HepG2 (cell line): ENCODE results near the gene CARMIL1. TPM values are rescaled to one million over a fixed set of nuclear protein-coding genes. Genes with fewer than 3 reads are reported as not detected.

Source experiments
- ATAC-seq: fragments of 200-7000 bp; cut with Tn5 transposase; 3 replicates; pipeline ENCODE4 v1.9.1; 2020; ENCODE audit warnings: mild to moderate bottlenecking, moderate library complexity
- BruUV-seq: library from RNA; stranded (reverse); fragments of 400-500 nt; replicated peaks from 2 replicates; lab custom pipeline; 2021; lab: Mats Ljungman, UMichigan
- CTCF ChIA-PET: fragments of 300-600 bp; formaldehyde crosslinking; extraction: SDS; loops from one replicate; lab custom pipeline; 2021; ENCODE audit warnings: low total read pairs, inconsistent platforms, low intra/inter-chr PET ratio; lab: Yijun Ruan, JAX
- POLR2A ChIA-PET: fragments of 350-600 bp; sonication (Branson Sonifier 250); formaldehyde crosslinking; loops from one replicate; lab custom pipeline; 2020; ENCODE audit warnings: antibody characterized with exemption, inconsistent platforms; lab: Yijun Ruan, JAX
- DNase-seq: peaks from one replicate; pipeline ENCODE4 v3.0.0-alpha.2; 2015; ENCODE audit warnings: low spot score
- FAIRE-seq: peaks from 3 replicates; lab custom pipeline; 2011; peaks lifted over from hg19 to GRCh38; lab: Jason Lieb, UNC
- H2AFZ ChIP-seq: one replicate; pipeline ENCODE4 v1.6.1; 2011; ENCODE audit warnings: low read length, inconsistent platforms
- H3K27ac ChIP-seq: fragments of 300-600 bp; 3 replicates; pipeline ENCODE4 v1.8.0; 2011; ENCODE audit warnings: mixed run types, mild to moderate bottlenecking, mixed read lengths, low read length, inconsistent platforms; ENCODE audit not compliant: insufficient read depth; ENCODE audit errors: extremely low read length
- H3K27me3 ChIP-seq, 2 experiments: fragments of 200-600 bp in 1 of 2; 2 replicates in 1 of 2; 3 replicates in 1 of 2; pipeline versions ENCODE4 v1.6.0 to v1.8.0; 2011; ENCODE audit warnings: low read length in 2 of 2, mild to moderate bottlenecking in 2 of 2, moderate library complexity in 2 of 2, inconsistent platforms in 1 of 2; ENCODE audit not compliant: insufficient read depth in 2 of 2, control insufficient read depth in 1 of 2
- H3K36me3 ChIP-seq, 2 experiments: fragments of 200-600 bp in 1 of 2; replicated peaks in 1 of 2; 2 replicates in 1 of 2; 3 replicates in 1 of 2; pipeline versions ENCODE4 v1.5.1 to v1.8.0; 2011; ENCODE audit warnings: low read length in 2 of 2, inconsistent platforms in 1 of 2; ENCODE audit not compliant: insufficient read depth in 2 of 2, control insufficient read depth in 1 of 2
- H3K4me1 ChIP-seq: 2 replicates; pipeline ENCODE4 v1.5.1; 2012; ENCODE audit warnings: low read length, inconsistent platforms; ENCODE audit not compliant: insufficient read depth
- H3K4me2 ChIP-seq: 2 replicates; pipeline ENCODE4 v1.6.0; 2011; ENCODE audit warnings: low read depth, low read length, inconsistent platforms
- H3K4me3 ChIP-seq, 3 experiments: fragments of 200-600 bp in 1 of 3; sonication (generic), shearing (Covaris generic) in 1 of 3; replicated peaks in 1 of 3; 2 replicates each; pipeline ENCODE4 v1.5.1; 2011 to 2016; ENCODE audit warnings: low read length in 3 of 3, inconsistent platforms in 2 of 3, low read depth in 2 of 3, mild to moderate bottlenecking in 2 of 3, control low read depth in 1 of 3, mixed read lengths in 1 of 3; ENCODE audit not compliant: insufficient read depth in 1 of 3
- H3K79me2 ChIP-seq: one replicate; pipeline ENCODE4 v1.6.1; 2011; ENCODE audit warnings: low read length, inconsistent platforms; ENCODE audit not compliant: insufficient read depth
- H3K9ac ChIP-seq: 2 replicates; pipeline ENCODE4 v1.6.0; 2011; ENCODE audit warnings: mild to moderate bottlenecking, low read depth, low read length, inconsistent platforms; ENCODE audit not compliant: insufficient read depth
- H3K9me3 ChIP-seq: 2 replicates; pipeline ENCODE4 v1.5.1; 2012; ENCODE audit warnings: mild to moderate bottlenecking, low read length
- H4K20me1 ChIP-seq: 2 replicates; pipeline ENCODE4 v1.6.0; 2011; ENCODE audit warnings: inconsistent platforms, mild to moderate bottlenecking, low read length, moderate library complexity; ENCODE audit not compliant: insufficient read depth
- HMG20A ChIP-seq: IDR thresholded peaks from 2 replicates; pipeline ENCODE4 v1.6.1; 2016; ENCODE audit warnings: borderline replicate concordance
- NFIB ChIP-seq: sonication (generic); formaldehyde crosslinking; IDR thresholded peaks from 2 replicates; pipeline ENCODE4 v1.9.0; 2021; ENCODE audit warnings: missing genetic modification reagents, mild to moderate bottlenecking, borderline replicate concordance
- NRL ChIP-seq: sonication (generic); formaldehyde crosslinking; IDR thresholded peaks from 2 replicates; pipeline ENCODE4 v1.5.0; 2020; ENCODE audit warnings: missing genetic modification reagents, mild to moderate bottlenecking, moderate library complexity, borderline replicate concordance
- SAP130 ChIP-seq: IDR thresholded peaks from 2 replicates; pipeline ENCODE4 v1.6.1; 2016; ENCODE audit warnings: low read depth
- SNAPC4 ChIP-seq: sonication (generic); formaldehyde crosslinking; IDR thresholded peaks from 2 replicates; pipeline ENCODE4 v1.4.0; 2020; ENCODE audit warnings: mild to moderate bottlenecking, missing genetic modification reagents
- ZBTB4 ChIP-seq: sonication (generic); formaldehyde crosslinking; IDR thresholded peaks from 2 replicates; pipeline ENCODE4 v1.4.0; 2020; ENCODE audit warnings: missing genetic modification reagents, mild to moderate bottlenecking, borderline replicate concordance
- ZFP62 ChIP-seq: sonication (generic); formaldehyde crosslinking; IDR thresholded peaks from 2 replicates; pipeline ENCODE4 v1.4.0; 2020; ENCODE audit warnings: missing genetic modification reagents
- ZNF597 ChIP-seq: sonication (generic); formaldehyde crosslinking; IDR thresholded peaks from 2 replicates; pipeline ENCODE4 v1.5.0; 2020; ENCODE audit warnings: missing genetic modification reagents
- ZNF790 ChIP-seq: sonication (generic); formaldehyde crosslinking; IDR thresholded peaks from 2 replicates; pipeline ENCODE4 v1.8.0; 2022; ENCODE audit warnings: missing genetic modification reagents, mild to moderate bottlenecking, borderline replicate concordance
- WGBS: methylation state at CpG from one replicate; pipeline ENCODE4 v1.1.6; 2017; ENCODE audit warnings: low lambda C conversion rate; 5-methylcytosine and 5-hydroxymethylcytosine counted together
- in situ Hi-C: cut with HindIII; loops from 2 replicates; pipeline ENCODE4 v1.10.0; 2017; ENCODE audit warnings: low pct_unique_long_range_greater_than_20kb; ENCODE audit not compliant: extremely low pct_ligation_motif_present
- intact Hi-C: fragments of 100-400 bp; cut with micrococcal nuclease; formaldehyde crosslinking; loops from one replicate; pipeline ENCODE4 v1.10.0; 2022; ENCODE audit not compliant: unreplicated experiment
- polyA plus RNA-seq, 8 experiments: library from polyadenylated mRNA; depleted of rRNA in 3 of 8; stranded (reverse) in 7 of 8; unstranded in 1 of 8; fragments of >200 nt; fragmentation: Illumina TruSeq in 4 of 8; extraction: Trizol in 4 of 8; gene quantifications; 2 replicates each; pipeline versions ENCODE4 v1.2.1 to v1.2.3, GENCODE V29; 2011 to 2016; ENCODE audit warnings: low read depth in 4 of 8, missing spikeins in 1 of 8, mixed read lengths in 1 of 8; ENCODE audit not compliant: insufficient read depth in 1 of 8
- total RNA-seq, 5 experiments: library from RNA; depleted of rRNA; stranded (reverse); fragments of >200 nt; fragmentation: Illumina TruSeq; extraction: Trizol; gene quantifications; 2 replicates each; pipeline ENCODE4 v1.2.3, GENCODE V29; 2016; ENCODE audit warnings: low read depth in 1 of 5

Gene CARMIL1
- total and polyA plus RNA-seq, 2 of the 13 experiments (the other 11 are each of a cell fraction or from before 2014, with no cell fraction given): 1.8 to 2.6 TPM

- DNase-seq (no peak), FAIRE-seq (no peak), ATAC-seq (no peak)
- H3K27me3 ChIP-seq: no peaks in the 10 kb centered on the region
- no peaks in the 10 kb centered on the region for H3K4me1 ChIP-seq
- H3K9ac ChIP-seq: no peak overlapping the region
- intact Hi-C loops: no loop called here
- ChIA-PET CTCF (no interaction called here), POLR2A (no interaction called here)
- H2AFZ ChIP-seq: no peak overlapping the region
- no peaks in the 10 kb centered on the region for H4K20me1 ChIP-seq
- TF ChIP-seq ZNF790 (CRISPR knock-in tag): no peak
- TF ChIP-seq SAP130 (CRISPR knock-in tag): no peak
- TF ChIP-seq NFIB (CRISPR knock-in tag): no peak
- TF ChIP-seq ZFP62 (CRISPR knock-in tag): no peak
- no peak for TF ChIP-seq ZNF597 (CRISPR knock-in tag)
- no peak for TF ChIP-seq SNAPC4 (CRISPR knock-in tag)
- TF ChIP-seq ZBTB4 (CRISPR knock-in tag): no peak
- TF ChIP-seq HMG20A: no peak
- TF ChIP-seq NRL (CRISPR knock-in tag): no peak
- no peak overlapping the region for H3K27ac ChIP-seq
- in situ Hi-C loops: no loop called here
- H3K79me2 ChIP-seq: no peaks in the 10 kb centered on the region
- no TSS peak for BruUV-seq
- H3K4me2 ChIP-seq: no peak overlapping the region
- WGBS: 23% methylated on average over 2 of the region's 2 CpGs
- H3K4me3 ChIP-seq: no peak overlapping the region
- H3K36me3 ChIP-seq: no peaks in the 10 kb centered on the region
- H3K9me3 ChIP-seq: no peaks in the 10 kb centered on the region
Measured at GRCh38 chr6:25387911-25388310, 108.7 kb downstream of the CARMIL1 start.
